Right lobe of liver (tissue), 6 donors: Measurements from ENCODE around the gene DNAAF9. TPM values are rescaled to one million over a fixed set of nuclear protein-coding genes. Genes with fewer than 3 reads are reported as not detected.
A peak's percentile ranks its signal among the peaks of the same experiment; 100 is the strongest.

Source experiments
- ATAC-seq, 4 donors: fragments of 200-7000 bp; cut with Tn5 transposase; one replicate each; pipeline ENCODE4 v1.9.1; 2020; ENCODE audit warnings: mild to moderate bottlenecking in 4 of 4, moderate library complexity in 4 of 4
- DNase-seq, 3 donors: peaks; one replicate each; pipeline ENCODE4 v3.0.0-alpha.2; 2020
- H3K27ac ChIP-seq, 3 donors: fragments of 200-600 bp; one replicate each; pipeline ENCODE4 v1.8.0; 2022
- H3K27me3 ChIP-seq, 2 donors: fragments of 200-600 bp; one replicate each; pipeline ENCODE4 v1.8.0; 2022
- H3K36me3 ChIP-seq, 4 donors: fragments of 200-600 bp; sonication (generic) in 1 of 4; one replicate each; pipeline versions ENCODE4 v1.5.1 to v1.8.0; 2017 to 2022; ENCODE audit warnings: control low read depth in 1 of 4
- H3K4me1 ChIP-seq, 4 donors: fragments of 200-600 bp; sonication (generic) in 1 of 4; one replicate each; pipeline versions ENCODE4 v1.5.1 to v1.8.0; 2017 to 2022; ENCODE audit warnings: control low read depth in 1 of 4
- H3K4me3 ChIP-seq, 3 donors: fragments of 200-600 bp; one replicate each; pipeline ENCODE4 v1.8.0; 2022
- H3K9me3 ChIP-seq, 4 donors: fragments of 200-600 bp; sonication (generic) in 1 of 4; one replicate each; pipeline versions ENCODE4 v1.5.1 to v1.8.0; 2017 to 2022; ENCODE audit warnings: control low read depth in 1 of 4
- POLR2A ChIP-seq: fragments of 450-650 bp; IDR thresholded peaks from one replicate; pipeline ENCODE4 v1.6.1; 2017; ENCODE audit warnings: antibody characterized with exemption, mild to moderate bottlenecking
- WGBS: methylation state at CpG from one replicate; pipeline ENCODE4 v1.1.6; 2018; ENCODE audit warnings: low coverage, low lambda C conversion rate; ENCODE audit not compliant: insufficient coverage; ENCODE audit errors: missing lambda C conversion rate; 5-methylcytosine and 5-hydroxymethylcytosine counted together
- intact Hi-C, 2 donors: fragments of 100-400 bp; cut with DNase I; formaldehyde crosslinking; loops; one replicate each; pipeline versions ENCODE4 v1.11.2 to v1.14.1; 2022
- total RNA-seq, 6 experiments: library from RNA; depleted of rRNA in 2 of 6; stranded (reverse); fragments of >200 nt in 2 of 6; fragmentation: NEBNext Ultra II Directional in 3 of 6; extraction: Animal tissue kit (Norgen Biotek cat#: 25700) in 3 of 6; gene quantifications; one replicate each; pipeline versions ENCODE4 v1.1.0 to v1.2.4, GENCODE V29; 2016 to 2023
- TF ChIP-seq, protein P1 (sequence below), 4 donors: fragments of 200-600 bp in 3 of 4; fragments of 450-650 bp in 1 of 4; IDR thresholded peaks; one replicate each; pipeline versions ENCODE4 v1.5.1 to v1.8.0; 2016 to 2022; ENCODE audit warnings: antibody characterized with exemption in 4 of 4, mild to moderate bottlenecking in 2 of 4
- donor health status: DM: no; HTN: yes; CAD: no.
- donor health status: DM: no; HTN: no; CAD: no.
- donor health status: DM: no; HTN: no; CAD: no.
- donor health status: DM: no; HTN: yes; CAD: no.
- donor health status: DM: no; HTN: yes; CAD: no.

Gene DNAAF9
- total RNA-seq, 6 experiments from 2014 or later = 2.5 to 4.9 (median 4.2) TPM

- H3K9me3 ChIP-seq = no peaks in the 10 kb centered on the region
- no peak overlapping the region for H3K27ac ChIP-seq
- no peak for DNase-seq
- no peaks in the 10 kb centered on the region for H3K27me3 ChIP-seq
- WGBS = 86% methylated on average over 1 of the region's 2 CpGs
- no peaks in the 10 kb centered on the region for H3K4me1 ChIP-seq
- no peak overlapping the region for H3K4me3 ChIP-seq
- no peaks in the 10 kb centered on the region for H3K36me3 ChIP-seq
- intact Hi-C loops = no loop called here
- ATAC-seq = no peak
- TF ChIP-seq, protein P1, sequence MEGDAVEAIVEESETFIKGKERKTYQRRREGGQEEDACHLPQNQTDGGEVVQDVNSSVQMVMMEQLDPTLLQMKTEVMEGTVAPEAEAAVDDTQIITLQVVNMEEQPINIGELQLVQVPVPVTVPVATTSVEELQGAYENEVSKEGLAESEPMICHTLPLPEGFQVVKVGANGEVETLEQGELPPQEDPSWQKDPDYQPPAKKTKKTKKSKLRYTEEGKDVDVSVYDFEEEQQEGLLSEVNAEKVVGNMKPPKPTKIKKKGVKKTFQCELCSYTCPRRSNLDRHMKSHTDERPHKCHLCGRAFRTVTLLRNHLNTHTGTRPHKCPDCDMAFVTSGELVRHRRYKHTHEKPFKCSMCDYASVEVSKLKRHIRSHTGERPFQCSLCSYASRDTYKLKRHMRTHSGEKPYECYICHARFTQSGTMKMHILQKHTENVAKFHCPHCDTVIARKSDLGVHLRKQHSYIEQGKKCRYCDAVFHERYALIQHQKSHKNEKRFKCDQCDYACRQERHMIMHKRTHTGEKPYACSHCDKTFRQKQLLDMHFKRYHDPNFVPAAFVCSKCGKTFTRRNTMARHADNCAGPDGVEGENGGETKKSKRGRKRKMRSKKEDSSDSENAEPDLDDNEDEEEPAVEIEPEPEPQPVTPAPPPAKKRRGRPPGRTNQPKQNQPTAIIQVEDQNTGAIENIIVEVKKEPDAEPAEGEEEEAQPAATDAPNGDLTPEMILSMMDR (IDR thresholded peaks at IDR 0.05) = no peak
- no peak for TF ChIP-seq POLR2A
Observed at GRCh38 chr20:3380228-3381070, 27.0 kb downstream of the DNAAF9 start.

- H3K27ac ChIP-seq = no peak overlapping the region
- ATAC-seq = peak; percentile 35 to 75 (median 58)
Observed at GRCh38 chr20:3378138-3378537, 29.3 kb downstream of the DNAAF9 start.

GRCh38 chr20:3377644-3378043 lies 29.8 kb downstream of the DNAAF9 start:
- Histone ChIP-seq H3K27me3 (no peaks in the 10 kb centered on the region), H3K36me3 (peaks cover 0 to 5% (median 0%) of the 10 kb centered on the region in 4 donors), H3K4me1 (peaks cover 0 to 11% (median 0%) of the 10 kb centered on the region in 4 donors), H3K9me3 (no peaks in the 10 kb centered on the region), H3K4me3 (no peak overlapping the region), H3K27ac (no peak overlapping the region)
- DNase-seq = no peak
- ATAC-seq = no peak
- intact Hi-C loops = no loop called here
- TF ChIP-seq POLR2A = no peak
- TF ChIP-seq, protein P1 (IDR thresholded peaks at IDR 0.05) = no peak
- 83% methylated on average over 2 of the region's 2 CpGs for WGBS

More at GRCh38 chr20:3378138-3378537, 29.3 kb downstream of the DNAAF9 start:
- TF ChIP-seq, protein P1 (IDR thresholded peaks at IDR 0.05) = no peak
- TF ChIP-seq POLR2A = no peak
- no peak for DNase-seq
- intact Hi-C loops = no loop called here
- no peak overlapping the region for H3K4me3 ChIP-seq
- no peaks in the 10 kb centered on the region for H3K27me3 ChIP-seq
- H3K9me3 ChIP-seq = no peaks in the 10 kb centered on the region
- 61% methylated on average over 2 of the region's 2 CpGs for WGBS
- peaks cover 0 to 11% (median 0%) of the 10 kb centered on the region in 4 donors for H3K4me1 ChIP-seq
- peaks cover 0 to 5% (median 0%) of the 10 kb centered on the region in 4 donors for H3K36me3 ChIP-seq

- Histone ChIP-seq H3K36me3 (peaks cover 0 to 5% (median 0%) of the 10 kb centered on the region in 4 donors), H3K9me3 (no peaks in the 10 kb centered on the region), H3K4me1 (peaks cover 0 to 11% (median 0%) of the 10 kb centered on the region in 4 donors), H3K27me3 (no peaks in the 10 kb centered on the region), H3K4me3 (no peak overlapping the region), H3K27ac (no peak overlapping the region)
- intact Hi-C loops = no loop called here
- ATAC-seq (peak in 3 of 4 donors; percentile 49 to 67 (median 55)), DNase-seq (no peak)
- TF ChIP-seq, protein P1 (IDR thresholded peaks at IDR 0.05) = no peak
- no peak for TF ChIP-seq POLR2A
Observed at GRCh38 chr20:3374296-3374695, 33.2 kb downstream of the DNAAF9 start.
